GM21576 (cell line): ENCODE measurements around the gene OR1B1.
"Not testable (repeated sequence)": the region's sequence is repeated elsewhere in the genome, so short reads cannot be mapped to it uniquely, and the experiment has no call there.

ENCODE experiments used
- ATAC-seq: cut with Tn5 transposase; IDR thresholded peaks from one replicate; pipeline ENCODE4 v1.9.1; 2021; ENCODE audit warnings: mild to moderate bottlenecking, moderate library complexity; ENCODE audit not compliant: unreplicated experiment

The OR1B1 gene

GRCh38 chr9:122657527-122657926 lies at the start of gene OR1B1:
OR1B1 (minus strand) TSS chr9:122657627.
- ATAC-seq: no peak

- ATAC-seq: no peak
These were observed 38.3 kb upstream of the OR1B1 start for GRCh38 chr9:122695696-122696095.

- ATAC-seq: no peak
These were observed 27.4 kb upstream of the OR1B1 start for GRCh38 chr9:122684851-122685250.

- no peak for ATAC-seq
These were observed 15.1 kb upstream of the OR1B1 start for GRCh38 chr9:122672481-122672880.

- ATAC-seq: no peak
These were observed 4.0 kb upstream of the OR1B1 start, which contains the start of gene OR1L1 for GRCh38 chr9:122661416-122661815. OR1L1 (plus strand) TSS chr9:122661716; CDS start chr9:122661716, 0 bp downstream.

GRCh38 chr9:122656378-122656777 lies 1.0 kb downstream of the OR1B1 start:
- no peak for ATAC-seq

- ATAC-seq: no peak
These were observed 15.2 kb downstream of the OR1B1 start for GRCh38 chr9:122642226-122642625.

- no peak for ATAC-seq
These were observed 37.4 kb downstream of the OR1B1 start for GRCh38 chr9:122619996-122620395.

- ATAC-seq: no peak
These were observed 43.1 kb downstream of the OR1B1 start, which contains the start of gene OR1Q1 for GRCh38 chr9:122614362-122614761. OR1Q1 (plus strand) TSS chr9:122614738; CDS start chr9:122614738, 0 bp downstream.

GRCh38 chr9:122609804-122610203 lies 47.6 kb downstream of the OR1B1 start:
- ATAC-seq: no peak

- ATAC-seq: no peak
These were observed 50.8 kb downstream of the OR1B1 start for GRCh38 chr9:122606587-122606986.

GRCh38 chr9:122605691-122606090 lies 51.7 kb downstream of the OR1B1 start:
- ATAC-seq: no peak

GRCh38 chr9:122583284-122583683 lies 74.1 kb downstream of the OR1B1 start, which contains the start of gene OR1L8:
OR1L8 (minus strand) TSS chr9:122583384; CDS start chr9:122568477, 14,907 bp downstream.
- ATAC-seq: not testable (repeated sequence)

- no peak for ATAC-seq
These were observed 77.1 kb downstream of the OR1B1 start for GRCh38 chr9:122580360-122580759.

GRCh38 chr9:122579874-122580273 lies 77.6 kb downstream of the OR1B1 start:
- no peak for ATAC-seq
